ENCODE measurements around the gene PRRT1B.

Gene PRRT1B

DNA sequence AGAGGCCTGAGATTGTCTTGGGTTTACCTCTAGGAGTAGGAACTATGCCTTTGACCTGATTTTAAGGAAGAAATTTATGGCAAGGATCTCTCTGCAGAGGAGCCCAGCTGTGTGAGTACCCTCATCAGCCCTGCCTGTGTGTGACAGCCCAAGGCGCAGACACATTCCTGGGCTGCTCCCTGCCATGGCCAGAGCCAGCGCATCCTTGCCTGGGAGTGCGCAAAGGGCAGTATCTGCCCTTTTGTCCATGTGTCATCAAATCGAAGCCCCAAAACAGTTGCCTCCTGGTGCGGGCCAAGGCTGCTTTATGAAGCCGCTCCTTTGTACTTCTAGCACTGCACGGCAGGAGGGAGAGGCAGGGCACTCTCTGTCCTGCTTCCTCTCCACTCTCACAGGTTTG is 51.9 kb downstream of the PRRT1B start:
- no peak for DNase-seq (ENCODE audit: low read depth)

DNA sequence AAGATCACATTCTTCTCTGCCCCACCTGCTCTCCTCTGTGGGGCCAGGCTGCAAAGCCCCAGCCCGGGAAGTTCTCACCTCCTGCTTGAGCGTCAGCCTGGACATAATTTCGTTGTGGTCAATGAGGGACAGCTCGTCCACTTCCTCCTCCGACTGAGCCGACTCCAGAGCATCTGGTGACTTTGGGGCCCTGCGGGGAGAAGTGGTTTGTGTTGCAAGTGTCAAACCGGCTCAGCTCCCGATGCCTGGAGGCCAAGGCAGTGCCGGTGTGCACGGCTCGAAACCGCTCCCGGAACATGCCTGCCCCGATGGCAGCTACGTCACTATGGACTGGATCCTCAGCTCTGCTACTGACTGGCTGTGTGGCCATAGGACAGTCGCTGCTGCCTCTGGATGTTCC is 52.8 kb downstream of the PRRT1B start:
- no peak for DNase-seq (ENCODE audit: low read depth)

- DNase-seq (ENCODE audit: low read depth) = no peak
Observed at GRCh38 chr9:131601683-131602181, 56.4 kb downstream of the PRRT1B start.

DNA sequence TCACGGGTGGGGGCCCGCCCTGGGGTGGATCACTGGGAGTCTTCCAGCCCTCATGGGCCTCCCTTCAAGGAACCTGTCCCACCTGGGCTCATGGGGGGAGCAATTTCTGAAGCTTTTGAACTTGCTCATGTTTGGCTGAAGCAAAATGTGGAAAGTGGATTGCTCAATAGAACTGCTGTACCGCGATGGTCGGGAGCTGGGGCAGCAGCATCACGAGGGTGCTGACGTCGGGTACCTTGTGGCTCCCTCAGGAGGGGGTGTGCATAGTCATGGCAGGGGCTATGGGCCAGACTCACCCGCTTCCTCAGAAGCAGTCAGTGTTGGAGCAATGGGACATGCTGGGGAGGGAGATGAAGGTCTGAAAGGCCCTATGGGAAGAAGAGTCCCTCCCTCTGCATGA is 57.9 kb downstream of the PRRT1B start:
- DNase-seq (ENCODE audit: low read depth) = no peak

DNA sequence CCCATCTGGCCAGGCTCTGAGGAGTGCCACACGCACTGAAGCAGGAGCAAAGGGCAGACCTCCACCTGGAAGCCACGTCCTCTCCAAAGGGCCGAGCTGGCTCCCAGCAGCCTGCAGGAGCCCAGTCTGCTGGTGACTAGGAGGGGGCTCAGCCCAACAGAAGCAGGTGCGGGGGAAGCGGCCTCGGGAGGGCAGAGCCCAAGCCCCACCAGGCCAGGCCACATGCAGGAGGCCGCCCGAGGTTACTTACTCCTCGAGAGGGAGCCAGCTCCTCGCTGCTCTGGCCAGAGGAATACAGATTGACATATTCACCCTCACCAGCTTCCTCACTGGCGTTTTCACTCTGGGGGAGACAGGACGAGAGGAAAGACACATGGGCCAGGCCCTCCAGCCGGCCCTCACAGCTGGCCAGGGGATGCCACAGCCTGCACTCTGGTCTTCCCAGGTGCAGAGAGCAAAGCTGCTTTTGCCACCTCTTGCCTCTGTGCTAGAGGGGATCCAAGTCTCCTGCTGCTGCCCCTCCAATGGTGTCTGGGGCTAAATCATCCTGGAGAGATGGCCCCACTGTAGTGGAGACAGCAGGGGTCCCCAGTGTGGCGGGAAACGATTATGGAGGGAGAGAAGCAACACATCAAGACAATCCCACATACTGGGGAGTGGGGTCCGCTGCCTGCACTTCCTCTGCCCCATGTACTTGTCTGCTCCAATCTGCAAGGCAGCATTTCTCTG is 58.6 kb downstream of the PRRT1B start:
- DNase-seq (ENCODE audit: low read depth) = no peak

GRCh38 chr9:131605770-131606590 is 60.7 kb downstream of the PRRT1B start:
- DNase-seq (ENCODE audit: low read depth) = no peak

DNA sequence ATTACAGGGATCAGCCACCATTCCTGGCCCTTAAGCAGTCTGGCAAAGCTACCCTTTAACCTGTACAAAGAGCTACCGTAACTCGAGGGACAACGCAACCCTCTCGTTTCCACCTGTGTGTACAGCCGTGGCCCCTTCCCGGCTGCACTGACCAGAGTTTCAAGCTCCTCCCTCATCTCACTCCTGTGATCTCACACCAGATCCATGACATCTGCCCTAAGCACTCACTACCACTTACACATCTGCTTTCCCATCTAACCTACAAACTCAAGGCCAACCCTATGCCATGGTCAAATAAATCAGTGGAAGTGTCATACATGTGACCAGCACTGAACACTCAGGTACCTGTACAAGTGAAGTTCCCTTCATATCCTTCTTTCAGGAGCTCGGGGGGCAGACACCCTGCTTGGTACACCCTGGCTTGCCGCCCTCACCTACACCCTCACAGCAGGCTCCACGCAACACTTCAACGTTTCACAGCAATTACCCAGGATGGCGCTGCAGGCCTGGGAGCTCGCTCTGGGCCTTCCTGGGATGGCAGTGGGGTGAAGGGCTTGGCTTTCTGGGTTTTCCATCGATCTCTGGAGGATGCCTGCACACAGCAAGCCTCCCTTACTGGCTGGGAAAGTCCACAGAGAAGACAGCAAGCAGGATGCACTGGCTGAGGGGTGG is 61.7 kb downstream of the PRRT1B start:
- DNase-seq (ENCODE audit: low read depth) = no peak

DNA sequence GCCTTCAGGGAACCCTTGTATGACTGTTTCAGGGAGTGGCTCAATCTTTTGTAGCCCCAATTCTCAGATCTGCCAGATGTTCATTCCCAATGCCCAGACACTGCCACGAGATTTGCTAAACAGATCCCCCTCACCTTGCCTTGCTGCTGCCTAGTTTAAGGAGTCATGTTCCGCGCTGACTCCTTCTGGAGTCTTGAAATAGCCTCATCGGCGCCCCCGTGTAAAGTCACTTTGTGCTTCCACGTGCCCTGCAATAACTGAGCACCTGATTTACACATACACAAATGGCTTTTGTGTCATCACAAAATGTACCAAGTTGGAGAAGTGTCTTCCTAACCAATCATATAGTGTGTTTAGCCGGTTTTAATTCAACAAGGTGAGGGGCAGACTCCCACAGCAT is 62.3 kb downstream of the PRRT1B start:
- no peak for DNase-seq (ENCODE audit: low read depth)

DNA sequence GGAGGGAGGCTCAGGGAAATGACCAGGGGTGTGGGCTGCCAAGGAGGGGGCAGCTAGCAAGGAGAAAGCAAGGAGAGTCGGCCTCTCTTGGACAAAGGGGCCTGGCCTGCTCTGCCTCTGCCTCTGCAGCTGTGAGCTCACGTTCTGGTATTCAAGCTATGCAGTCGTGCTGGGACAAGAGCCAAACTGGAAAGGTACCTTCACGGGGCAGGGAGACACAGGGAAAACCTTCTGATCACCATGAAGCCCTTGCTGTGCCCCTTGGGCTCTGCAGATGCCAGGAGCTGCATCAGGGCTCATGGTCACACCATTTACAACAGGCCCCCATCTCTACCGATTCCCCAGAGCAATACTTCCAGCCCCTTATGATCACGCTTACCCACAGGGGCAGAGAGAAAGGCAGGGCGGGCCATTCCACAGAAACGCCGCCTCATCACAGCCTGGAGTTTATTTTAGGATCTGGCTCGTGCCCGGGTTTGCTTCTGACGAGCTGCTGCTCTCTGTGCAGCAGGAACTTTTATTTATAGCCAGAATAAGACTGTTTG is 63.2 kb downstream of the PRRT1B start:
- DNase-seq (ENCODE audit: low read depth) = no peak

Measured in activated gamma-delta T cell treated with anti-CD3 and anti-CD28 coated beads, Interleukin-2, amount 50 U/mL, for 16 hours (primary cell).